HPDE6-E6E7 (cell line): ENCODE measurements around the gene RTRAF.

Experiments
- DNase-seq: peaks from one replicate; pipeline ENCODE4 v3.0.0; 2011; ENCODE audit warnings: missing footprints; ENCODE audit errors: extremely low spot score

Gene RTRAF

DNA sequence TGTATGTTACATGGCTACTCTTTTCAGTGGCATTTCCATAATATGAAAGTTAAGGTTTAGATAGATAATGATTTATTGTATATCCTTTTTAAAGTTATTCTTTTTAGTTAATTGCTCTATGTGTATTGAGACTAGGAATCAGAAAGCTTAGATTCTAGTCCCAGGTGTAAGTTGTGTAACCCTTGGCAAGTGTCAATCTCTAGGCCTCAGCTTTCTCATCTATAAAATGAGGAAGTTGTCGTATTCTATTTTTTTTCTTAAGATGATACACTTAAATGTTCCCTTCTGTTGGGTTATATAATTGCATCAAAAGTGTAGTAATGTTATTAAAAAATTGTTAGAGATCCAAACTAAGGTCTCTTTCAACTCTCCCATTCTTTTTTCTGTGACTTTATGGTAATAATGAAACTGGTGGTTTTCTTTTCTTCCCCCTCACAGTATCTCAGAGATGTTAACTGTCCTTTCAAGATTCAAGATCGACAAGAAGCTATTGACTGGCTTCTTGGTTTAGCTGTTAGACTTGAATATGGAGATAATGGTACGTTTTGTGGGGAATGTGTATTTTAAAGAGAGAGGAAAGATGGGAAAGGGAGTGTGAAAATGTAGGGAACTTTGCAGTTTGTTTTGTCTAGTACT, 4.1 kb downstream of the RTRAF start:
- no peak for DNase-seq

DNA sequence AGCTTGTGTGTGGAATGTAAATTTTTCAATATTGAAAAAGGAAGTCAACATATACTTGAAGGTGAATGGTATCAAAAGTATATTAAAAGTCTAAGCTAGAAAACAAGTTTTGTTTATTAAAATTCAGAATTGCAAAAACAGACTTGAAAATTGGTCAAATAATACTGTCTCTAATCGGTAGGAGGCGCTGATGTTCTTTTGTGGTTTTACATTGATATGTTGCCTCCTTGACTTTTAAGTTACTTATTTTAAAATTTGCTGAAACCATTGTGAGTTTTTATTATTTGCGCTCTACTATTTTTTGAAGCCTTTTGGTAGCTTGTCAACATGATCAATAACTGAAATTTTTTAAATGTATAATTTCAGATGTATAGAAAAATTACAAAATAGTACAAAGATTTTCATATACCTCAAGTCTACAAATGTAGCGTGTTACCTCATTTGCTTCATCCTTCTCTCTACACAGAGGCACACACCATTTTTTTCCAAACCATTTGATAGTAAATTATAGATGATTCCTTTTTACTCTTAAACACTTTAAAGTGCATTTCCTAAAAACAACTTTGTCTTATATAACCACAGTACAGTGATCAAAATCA, 6.9 kb downstream of the RTRAF start:
- DNase-seq: no peak

DNA sequence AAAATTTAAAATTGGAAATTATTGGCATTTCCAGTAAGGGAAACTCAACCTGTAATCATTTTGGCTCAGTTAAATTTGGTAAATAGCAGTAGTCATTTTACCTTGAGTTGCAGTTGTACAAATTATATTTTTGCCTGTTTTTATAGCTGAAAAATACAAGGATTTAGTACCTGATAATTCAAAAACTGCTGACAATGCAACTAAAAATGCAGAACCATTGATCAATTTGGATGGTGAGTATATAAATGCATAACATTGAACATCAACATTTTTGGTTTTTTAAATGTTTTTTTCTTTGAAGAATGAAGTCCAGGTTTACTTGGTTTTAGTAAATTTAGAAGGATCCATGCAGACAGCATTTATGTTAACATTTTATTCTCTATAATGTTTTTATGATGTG, 9.0 kb downstream of the RTRAF start:
- DNase-seq: no peak

DNA sequence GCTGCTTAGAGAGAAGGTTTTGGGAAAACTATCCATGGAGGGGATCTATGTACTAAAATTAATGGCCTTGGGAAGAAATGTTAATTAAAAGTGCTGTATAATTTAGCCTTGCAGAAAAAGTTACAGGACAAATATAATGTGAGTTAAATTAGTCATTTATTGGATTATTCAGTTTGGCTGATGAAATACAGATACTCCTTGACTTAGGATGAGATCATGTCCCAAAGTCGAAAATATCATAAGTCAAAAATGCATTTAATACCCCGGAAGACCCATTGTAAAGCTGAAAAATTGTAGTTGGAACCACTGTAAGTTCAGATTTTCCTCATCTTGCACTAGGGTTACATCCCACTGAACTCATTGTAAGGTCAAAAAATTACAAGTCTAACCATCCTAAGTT, 9.7 kb downstream of the RTRAF start:
- DNase-seq: no peak

DNA sequence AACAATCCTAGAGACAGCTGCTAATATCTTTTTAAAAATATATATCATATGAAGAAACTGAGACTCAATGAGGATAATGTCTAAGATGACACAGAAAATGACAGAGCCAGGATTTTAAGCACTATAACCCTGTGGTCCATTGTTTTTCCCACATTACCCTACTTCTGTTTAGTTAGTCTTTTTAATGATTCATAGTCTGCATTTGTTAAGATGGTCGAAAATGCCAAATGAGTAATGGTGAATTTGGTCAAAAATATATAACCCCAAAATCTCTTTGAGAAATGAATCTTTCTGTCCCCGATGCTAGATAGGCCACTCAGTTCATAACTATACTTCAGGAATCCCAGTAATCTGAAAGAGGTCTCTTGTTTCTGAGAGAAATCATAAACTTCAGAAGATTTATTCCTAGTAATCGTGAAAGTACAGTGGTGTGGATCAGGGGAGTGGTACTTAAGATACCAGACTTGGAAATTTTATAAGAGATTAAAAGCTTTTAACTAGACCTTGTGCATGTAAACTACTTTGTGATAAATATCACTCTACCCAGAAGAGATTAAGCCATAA, 10.8 kb downstream of the RTRAF start:
- DNase-seq: no peak

DNA sequence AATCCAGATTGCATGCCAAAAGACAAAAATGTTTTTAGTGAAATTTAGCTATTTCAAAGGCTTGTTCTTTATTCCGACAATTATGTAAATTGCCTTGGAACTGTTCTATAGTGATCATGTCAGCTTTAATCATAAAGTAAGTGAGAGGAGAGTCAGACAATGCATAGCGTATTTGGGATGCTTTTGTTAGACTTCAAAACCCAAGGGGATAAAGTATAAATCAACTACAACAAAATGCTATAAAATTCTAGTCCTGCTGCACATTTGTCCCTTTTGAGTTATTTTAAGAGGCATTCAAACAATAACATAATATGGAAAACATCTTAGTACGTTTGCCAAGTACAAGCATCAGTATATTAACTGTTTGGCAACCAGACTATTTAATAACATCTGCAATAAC, 11.3 kb downstream of the RTRAF start:
- no peak for DNase-seq

DNA sequence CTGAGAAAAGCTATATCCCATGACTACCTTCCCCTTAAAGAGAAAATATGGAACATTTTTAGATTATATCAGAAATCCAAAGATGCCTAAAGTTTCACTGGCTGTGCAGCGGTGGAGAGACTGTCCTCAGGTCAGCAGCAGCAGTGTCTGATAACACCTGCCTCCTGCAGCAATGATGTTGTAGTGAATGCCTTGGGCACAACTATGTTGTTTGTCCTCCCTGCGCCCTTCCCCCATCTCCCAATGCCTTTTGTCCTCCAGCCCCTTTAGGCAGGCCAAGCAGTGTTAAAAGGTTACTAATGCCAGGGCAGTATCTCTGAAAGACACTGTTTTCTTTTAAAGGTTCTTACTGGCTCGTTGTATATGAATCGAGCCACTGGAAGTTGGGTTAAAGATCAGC, 13.2 kb downstream of the RTRAF start:
- no peak for DNase-seq

DNA sequence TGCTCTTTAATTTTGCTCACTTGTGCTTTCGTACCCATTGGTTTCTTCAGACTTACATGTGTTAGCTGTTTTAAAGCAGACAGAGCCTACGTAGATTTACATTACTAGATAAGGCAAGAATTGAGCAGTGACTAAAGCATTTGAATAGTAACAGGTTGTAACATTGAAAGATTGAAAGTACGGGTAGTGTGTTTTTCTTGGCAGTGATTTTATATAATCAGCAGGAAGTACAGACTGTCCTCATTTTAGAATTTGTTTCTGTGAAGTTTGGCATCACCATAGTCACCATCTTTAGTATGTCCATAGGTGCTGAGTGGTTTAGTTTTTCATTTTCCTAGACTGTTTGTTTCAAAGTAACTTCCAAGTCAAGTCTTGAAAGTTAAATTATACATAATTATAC, 14.0 kb downstream of the RTRAF start:
- DNase-seq: no peak

DNA sequence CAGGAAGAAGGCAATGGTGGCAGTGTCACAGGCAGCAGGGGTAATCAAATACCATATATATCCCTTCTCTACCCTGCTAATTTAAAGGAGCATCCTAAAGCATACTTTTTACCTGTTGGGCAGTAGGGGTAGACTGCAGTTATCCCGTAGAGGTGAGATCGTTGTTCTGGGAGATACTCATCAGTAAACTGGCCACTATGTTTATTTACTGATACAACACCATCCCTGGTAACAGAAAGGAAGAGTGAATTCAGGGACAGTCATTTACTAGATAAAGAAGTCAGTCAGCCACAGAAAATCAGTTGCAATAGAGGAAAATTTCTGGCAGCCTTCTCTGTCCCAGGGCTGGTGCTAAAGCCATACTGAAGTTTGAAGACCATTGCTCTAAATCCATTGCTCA, 16.3 kb downstream of the RTRAF start:
- DNase-seq: no peak

DNA sequence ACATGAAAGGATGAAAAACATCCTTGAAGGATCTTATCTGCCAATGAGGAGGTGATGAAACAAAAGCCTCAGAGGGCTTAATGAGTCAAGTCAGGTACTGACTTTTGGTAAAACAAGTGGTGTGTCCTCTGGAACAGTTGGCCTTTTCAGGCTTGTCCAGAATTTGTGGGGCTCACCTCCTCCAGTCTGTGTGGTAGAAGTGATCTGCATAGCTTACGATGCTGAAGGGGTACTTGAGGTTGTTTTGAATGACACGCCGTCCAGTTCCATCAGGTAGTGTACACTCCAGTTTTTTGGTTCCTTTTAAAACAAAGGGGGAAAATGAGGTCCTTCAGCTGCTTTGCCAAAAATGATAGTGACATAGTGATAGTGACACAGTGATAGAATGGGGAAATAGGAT, 17.0 kb downstream of the RTRAF start:
- DNase-seq: no peak

DNA sequence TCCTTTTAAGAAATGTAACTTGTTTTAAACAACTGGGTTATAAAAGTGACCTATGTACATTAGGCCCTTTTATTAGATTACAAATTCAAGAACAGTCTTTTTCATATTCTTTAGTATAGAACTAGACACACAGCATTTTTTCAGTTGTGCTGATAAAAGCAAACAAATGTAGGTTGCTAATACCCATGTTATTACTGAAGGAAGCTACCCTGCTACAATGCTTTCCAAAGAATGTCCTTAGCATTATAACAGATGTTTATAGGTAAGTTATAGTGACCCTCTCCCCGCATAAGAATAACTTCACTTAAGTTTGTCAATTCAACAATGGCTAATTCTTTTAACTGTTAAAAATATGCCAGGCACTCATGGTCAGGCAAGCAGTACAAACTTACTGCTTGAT, 17.9 kb downstream of the RTRAF start:
- no peak for DNase-seq

DNA sequence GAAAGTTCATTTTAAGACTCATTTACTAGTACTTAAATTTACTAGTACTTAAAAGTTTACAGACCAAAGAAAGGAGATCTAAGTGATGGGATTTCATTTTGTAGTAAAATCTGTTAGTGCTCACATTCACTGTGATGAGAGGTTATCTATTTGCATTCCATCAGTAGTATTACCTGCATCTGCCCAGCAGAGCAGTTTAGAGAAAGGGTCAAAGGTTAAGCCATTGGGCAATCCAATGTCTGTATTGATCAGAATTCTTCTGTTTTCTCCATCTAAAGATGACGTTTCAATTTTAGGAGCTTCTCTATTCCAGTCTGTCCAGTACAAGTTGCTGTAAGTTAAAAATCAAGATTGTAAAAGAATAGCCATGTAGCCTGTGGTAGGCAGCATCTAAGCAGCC, 18.3 kb downstream of the RTRAF start:
- no peak for DNase-seq

DNA sequence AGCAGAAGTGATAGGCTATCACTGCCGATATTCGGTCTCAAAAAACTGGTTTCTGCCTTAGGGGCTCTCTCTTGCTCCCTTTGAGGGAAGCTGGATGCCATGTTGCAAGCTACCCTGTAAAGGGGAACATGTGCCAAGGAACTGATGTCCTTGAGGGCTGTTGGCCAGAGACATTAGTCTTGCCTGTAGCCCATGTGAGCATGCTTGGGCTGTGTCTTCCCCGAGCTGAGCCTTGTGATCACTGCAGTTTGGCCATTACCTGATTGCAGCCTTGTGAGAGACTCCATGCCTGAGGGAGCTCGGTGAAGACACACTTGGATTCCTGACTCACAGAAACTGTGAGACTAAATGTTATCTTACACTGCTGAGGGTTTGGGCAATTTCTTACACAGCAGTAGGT, 18.8 kb downstream of the RTRAF start:
- no peak for DNase-seq

DNA sequence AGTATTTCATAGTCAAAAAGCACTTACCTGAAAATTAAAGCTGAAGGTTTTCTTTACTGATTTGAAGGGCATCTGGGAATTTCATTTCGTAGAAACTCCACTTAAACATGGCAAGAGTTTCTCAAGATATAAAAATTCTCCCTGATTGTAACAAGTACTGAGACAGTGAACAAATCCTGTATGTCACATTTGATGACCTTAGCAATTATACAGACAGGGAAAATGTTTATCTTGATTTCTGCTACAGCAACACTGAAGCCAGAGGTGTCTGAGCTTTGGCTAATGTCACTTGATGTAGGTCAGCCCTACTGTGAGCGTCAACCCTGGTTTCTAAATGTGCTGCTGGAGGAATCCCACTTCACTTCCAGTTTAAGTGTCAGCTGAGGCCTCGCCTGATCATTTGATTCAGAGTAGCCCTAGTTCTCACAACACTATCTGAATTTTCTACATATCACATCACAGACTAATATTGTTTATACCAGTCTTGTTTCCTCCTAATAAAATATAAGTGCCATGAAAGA, 20.9 kb downstream of the RTRAF start:
- DNase-seq: no peak

DNA sequence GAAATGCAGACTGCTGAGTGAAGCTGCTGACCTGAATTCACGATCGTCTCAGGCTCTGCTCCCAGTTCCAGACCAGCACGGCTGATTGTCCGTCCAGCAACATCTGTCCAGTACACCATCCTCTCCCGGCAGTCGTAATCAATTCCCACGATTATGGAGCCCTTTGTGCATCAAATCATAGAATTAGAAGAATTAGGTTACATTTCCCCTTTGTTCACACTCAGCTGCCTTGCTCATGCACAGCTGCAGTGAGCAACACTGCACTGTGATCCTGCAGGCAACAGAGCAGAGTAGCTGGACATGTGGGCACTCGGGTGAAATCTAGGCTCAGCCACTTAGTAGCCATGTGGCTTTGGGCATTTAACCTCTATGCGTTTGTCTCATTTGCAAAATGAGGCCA, 22.2 kb downstream of the RTRAF start:
- DNase-seq: no peak

DNA sequence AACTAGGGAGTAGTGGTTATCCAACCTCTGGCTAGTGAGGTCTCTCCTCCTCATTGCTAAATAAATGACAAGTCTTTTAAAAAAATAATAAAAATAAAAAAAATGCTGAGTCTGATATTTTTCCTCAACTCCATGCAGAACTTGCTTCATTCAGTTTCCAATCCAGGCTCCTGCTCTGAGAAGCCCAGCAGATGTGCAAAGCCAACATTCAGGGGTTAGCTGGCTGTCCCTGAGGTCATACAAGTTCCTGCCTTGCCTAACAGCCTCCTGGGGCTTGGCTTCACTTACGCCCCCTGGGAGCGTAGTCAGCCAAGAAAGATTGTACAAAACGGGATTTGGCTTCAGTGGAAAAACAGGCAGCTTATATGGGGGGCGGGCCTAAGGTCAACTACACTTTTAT, 23.3 kb downstream of the RTRAF start:
- DNase-seq: no peak

DNA sequence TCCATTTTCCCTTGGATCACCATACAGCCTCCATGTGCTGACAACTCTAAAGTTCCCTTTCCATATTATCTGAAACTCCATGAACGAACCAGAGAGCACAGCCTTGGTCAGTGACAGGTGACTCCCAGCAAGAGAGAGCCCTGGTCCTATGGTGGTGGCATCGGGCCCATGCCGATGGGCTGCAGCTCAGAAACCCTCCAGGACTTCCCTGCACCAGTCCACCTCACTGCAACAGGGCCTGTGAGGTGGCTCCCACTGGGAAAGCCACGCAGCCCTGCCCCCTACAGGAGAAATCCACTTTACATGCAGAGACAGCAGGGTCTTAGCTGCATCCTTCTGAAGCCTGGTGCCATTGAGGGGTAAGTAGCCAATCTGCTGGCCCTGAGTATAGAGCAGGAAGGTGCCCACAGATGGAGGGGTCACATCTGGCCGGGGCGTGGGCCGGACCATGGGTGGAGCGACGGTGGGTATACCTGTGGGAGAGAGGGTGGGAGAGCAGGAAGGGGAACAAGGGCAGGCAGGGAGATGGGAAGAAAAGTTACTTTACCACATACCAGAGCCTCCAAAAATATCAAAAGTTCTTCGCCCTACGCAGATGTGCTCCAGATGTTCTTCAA, 24.7 kb downstream of the RTRAF start:
- DNase-seq: no peak

DNA sequence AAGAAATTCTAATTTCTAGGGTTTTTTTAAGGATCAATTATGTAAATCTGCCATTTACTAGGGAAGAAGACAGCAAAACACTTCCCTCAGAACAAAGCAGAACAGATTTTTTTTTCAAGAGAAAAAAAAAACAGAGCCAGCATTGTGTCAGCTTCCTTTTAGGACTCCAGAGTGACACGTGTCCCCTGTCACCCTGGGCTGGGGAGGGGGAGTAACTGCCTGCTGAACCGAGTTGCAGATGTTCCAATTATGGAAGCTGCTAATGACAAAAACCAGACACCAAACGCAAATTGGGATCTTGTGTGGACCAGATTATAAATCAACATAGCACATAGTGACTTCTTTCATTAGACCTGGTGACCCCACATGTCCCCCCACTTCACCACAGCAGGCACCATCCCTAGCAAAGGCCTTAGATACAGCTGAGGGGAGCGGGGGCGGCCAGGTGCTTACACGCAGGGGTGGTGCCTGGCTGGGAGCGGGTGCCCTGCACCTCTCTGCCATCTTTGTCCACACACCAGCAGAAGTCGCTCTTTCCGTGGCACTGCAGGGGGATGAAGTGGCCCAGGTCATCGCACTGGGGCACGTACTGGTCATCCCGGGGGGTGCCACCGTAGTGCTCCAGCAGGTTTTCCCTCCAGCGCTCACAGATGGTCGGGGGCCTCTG, 25.4 kb downstream of the RTRAF start:
- DNase-seq: no peak

DNA sequence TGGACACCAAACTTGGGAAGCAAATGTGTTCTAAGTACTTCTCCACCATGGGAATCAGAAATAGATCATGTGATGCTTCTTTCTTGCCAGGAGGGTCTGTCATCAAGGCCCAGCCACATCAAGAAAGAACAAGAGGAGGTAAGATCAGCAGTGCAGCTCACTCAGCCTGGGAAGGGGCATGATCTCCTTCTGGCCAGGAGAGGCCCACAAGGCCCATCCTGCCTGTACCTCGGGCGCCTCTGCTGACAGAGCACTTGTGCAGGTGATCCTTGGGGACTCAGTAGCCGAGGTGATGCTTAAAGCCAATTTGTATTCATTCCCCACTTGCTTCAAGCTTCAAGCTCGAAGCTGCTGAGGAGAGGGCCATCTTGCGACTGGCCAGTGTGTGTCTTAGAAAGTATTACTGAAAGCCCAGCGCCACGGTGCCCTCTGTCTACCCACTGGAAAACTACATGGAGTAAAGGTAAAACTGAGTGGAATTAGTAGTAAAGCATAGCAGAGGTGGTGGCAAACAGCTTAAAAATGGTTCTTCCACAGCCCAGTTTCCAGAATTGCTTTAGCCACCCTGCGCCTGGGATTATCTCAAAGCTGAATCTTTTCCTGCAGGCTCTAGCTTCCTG, 26.2 kb downstream of the RTRAF start:
- no peak for DNase-seq

DNA sequence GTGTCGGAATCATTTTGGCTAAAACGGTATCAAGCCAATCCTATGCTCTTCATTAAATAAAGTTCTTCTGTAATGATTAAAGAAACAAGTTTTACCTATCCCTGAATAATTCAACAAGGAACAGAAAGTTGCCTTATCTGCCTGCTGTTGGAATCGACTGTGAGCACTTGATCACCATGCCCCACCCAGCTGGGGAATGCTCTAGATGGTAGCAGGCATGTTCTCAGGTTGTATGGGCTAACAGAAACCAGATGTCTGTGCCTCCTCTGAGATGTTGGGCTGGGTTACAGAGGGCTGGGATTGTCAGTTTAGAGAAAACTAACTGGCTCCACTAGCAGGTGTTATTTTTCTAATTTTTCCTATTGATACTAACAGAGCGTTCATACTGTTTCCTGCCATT, 28.9 kb downstream of the RTRAF start:
- no peak for DNase-seq

DNA sequence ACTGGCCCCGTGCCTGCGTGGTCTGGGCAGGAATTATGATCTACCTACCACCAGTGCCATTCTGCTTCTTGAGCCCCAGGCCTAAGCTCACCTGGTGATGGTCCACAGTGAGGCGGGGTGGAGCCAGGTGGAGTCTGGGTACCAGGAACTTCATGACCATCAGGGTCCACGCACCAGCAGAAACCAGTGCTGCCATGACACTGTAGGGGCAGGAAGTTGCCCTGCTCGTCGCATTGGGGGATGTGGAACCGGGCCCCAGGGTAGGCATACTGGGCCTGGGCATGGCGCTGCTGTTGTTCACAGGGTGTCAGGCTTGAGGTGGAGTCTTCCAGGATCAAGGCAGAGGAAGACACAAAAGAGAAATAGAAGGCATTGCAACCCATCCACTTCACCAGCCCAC, 29.6 kb downstream of the RTRAF start:
- DNase-seq: no peak

DNA sequence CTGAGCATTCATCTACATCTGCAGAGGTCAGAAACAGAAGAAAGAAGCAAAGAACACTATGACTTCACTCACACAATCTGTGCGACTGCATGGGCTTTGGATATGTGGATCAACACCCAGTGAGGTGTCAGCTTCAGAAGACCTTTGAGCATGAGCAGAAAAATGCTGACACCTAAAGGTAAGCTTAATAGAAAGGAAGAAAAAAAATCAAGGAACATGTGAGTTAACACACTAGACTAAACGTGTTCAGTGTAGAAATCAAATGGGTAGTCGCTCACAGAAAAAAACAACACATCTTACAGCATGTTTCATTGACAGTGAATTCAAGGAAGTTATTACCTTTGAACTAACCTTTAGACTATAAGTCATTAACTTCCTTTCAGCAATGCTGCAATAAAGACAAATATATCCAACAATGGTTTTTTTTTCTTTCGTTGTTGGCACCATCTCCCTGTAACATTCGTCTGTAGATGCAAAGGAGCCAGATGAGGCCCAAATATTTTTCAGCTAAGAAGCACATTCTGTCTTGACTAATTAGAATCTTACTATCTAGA, 30.9 kb downstream of the RTRAF start:
- DNase-seq: no peak
